ENCODE results near the gene GPR82.

The GPR82 gene

GRCh38 chrX:41734530-41734929 is 10.5 kb downstream of the GPR82 start:
- no peaks in the 10 kb centered on the region for H3K36me3 ChIP-seq
- peaks cover 0 to 14% (median 0%) of the 10 kb centered on the region in 4 donors for H3K4me1 ChIP-seq
- H3K9me3 ChIP-seq: no peaks in the 10 kb centered on the region
- no peaks in the 10 kb centered on the region for H3K27me3 ChIP-seq
- intact Hi-C loops (cut with DNase I; ENCODE audit: low total_unique reads): no loop called here
- no peak for DNase-seq
- H3K27ac ChIP-seq: peak overlapping the region in 1 of 2 donors; percentile 30
- no peak overlapping the region for H3K4me3 ChIP-seq
- peak; percentile 41 to 43 for TF ChIP-seq CTCF (IDR thresholded peaks at IDR 0.05)

DNA sequence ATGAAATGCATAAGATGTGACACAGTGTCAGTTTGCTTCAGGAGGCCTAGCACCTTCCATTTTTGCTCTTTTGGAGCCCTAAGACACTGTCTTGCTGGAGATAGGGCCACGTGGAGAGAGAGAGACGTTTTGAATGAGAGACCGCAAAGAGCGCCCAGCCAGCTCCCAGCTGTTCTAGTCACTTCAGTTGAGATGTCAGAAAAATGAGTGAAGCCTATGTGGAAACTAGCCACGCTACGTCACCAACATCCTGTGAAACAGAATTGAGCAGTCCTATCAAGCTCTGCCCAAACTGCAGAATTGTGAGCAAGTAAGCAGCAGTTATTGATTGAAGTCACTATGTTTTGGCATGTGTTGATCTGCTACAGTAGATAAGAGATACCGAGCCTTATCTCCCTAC is 13.1 kb downstream of the GPR82 start:
- intact Hi-C loops (cut with DNase I; ENCODE audit: low total_unique reads): no loop called here
- TF ChIP-seq CTCF (IDR thresholded peaks at IDR 0.05): no peak
- peaks cover 0 to 14% (median 0%) of the 10 kb centered on the region in 4 donors for H3K4me1 ChIP-seq

DNA sequence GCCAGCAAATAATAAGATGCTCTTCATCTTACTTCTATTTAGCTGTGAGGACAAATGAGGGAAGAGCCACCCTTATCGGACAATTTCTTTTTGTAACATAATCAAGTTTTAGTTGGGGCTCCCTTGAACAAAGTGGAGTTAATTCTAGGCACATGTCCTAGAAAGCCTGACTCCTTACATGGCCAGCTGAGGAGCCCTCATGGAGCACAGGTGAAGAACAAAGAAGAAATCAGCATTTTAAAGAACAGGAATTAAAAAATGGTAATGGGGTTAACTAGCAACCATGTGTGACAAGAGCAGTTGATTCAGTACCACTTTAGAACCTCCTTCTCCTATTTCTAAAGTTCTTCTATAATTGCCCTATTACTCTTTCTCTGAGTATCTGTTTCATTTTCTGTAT is 15.9 kb downstream of the GPR82 start:
- Histone ChIP-seq H3K27ac (no peak overlapping the region), H3K27me3 (no peaks in the 10 kb centered on the region), H3K4me3 (no peak overlapping the region), H3K4me1 (no peaks in the 10 kb centered on the region), H3K36me3 (no peaks in the 10 kb centered on the region), H3K9me3 (no peaks in the 10 kb centered on the region)
- DNase-seq: no peak
- intact Hi-C loops (cut with DNase I; ENCODE audit: low total_unique reads): no loop called here
- no peak for TF ChIP-seq CTCF (IDR thresholded peaks at IDR 0.05)

More for the DNA sequence above, 13.1 kb downstream of the GPR82 start:
- no peak for DNase-seq
- Histone ChIP-seq H3K27ac (no peak overlapping the region), H3K4me3 (no peak overlapping the region), H3K27me3 (no peaks in the 10 kb centered on the region), H3K9me3 (no peaks in the 10 kb centered on the region), H3K36me3 (no peaks in the 10 kb centered on the region)

- H3K4me1 ChIP-seq: no peaks in the 10 kb centered on the region
Observed at GRCh38 chrX:41750716-41751115, 26.7 kb downstream of the GPR82 start.

GRCh38 chrX:41758401-41758800 is 34.4 kb downstream of the GPR82 start:
- no peaks in the 10 kb centered on the region for H3K27me3 ChIP-seq
- H3K27ac ChIP-seq: no peak overlapping the region
- H3K36me3 ChIP-seq: no peaks in the 10 kb centered on the region
- DNase-seq: no peak
- H3K9me3 ChIP-seq: no peaks in the 10 kb centered on the region
- H3K4me1 ChIP-seq: no peaks in the 10 kb centered on the region
- H3K4me3 ChIP-seq: no peak overlapping the region
- no peak for TF ChIP-seq CTCF (IDR thresholded peaks at IDR 0.05)
- intact Hi-C loops (cut with DNase I; ENCODE audit: low total_unique reads): no loop called here

More at GRCh38 chrX:41750716-41751115, 26.7 kb downstream of the GPR82 start:
- TF ChIP-seq CTCF (IDR thresholded peaks at IDR 0.05): no peak
- Histone ChIP-seq H3K9me3 (no peaks in the 10 kb centered on the region), H3K27me3 (no peaks in the 10 kb centered on the region), H3K36me3 (no peaks in the 10 kb centered on the region), H3K27ac (no peak overlapping the region), H3K4me3 (no peak overlapping the region)
- DNase-seq: no peak
- intact Hi-C loops (cut with DNase I; ENCODE audit: low total_unique reads): no loop called here

GRCh38 chrX:41759817-41760216 is 35.8 kb downstream of the GPR82 start:
- no peak overlapping the region for H3K4me3 ChIP-seq
- TF ChIP-seq CTCF (IDR thresholded peaks at IDR 0.05): peak; percentile 28 to 29
- H3K4me1 ChIP-seq: no peaks in the 10 kb centered on the region
- H3K27me3 ChIP-seq: no peaks in the 10 kb centered on the region
- H3K36me3 ChIP-seq: no peaks in the 10 kb centered on the region
- no peak for DNase-seq
- intact Hi-C loops (cut with DNase I; ENCODE audit: low total_unique reads): no loop called here
- no peaks in the 10 kb centered on the region for H3K9me3 ChIP-seq
- H3K27ac ChIP-seq: no peak overlapping the region

Data from tibial artery (tissue), 4 donors.